Effector memory CD8-positive, alpha-beta T cell (primary cell): Measurements from ENCODE around the gene LAG3.

Experiments
- ATAC-seq: fragments of 150-1000 bp; cut with Tn5 transposase; replicated peaks from 2 replicates; pipeline ENCODE4 v1.10.0; 2021; ENCODE audit warnings: mild to moderate bottlenecking, moderate library complexity
- DNase-seq, 3 experiments: peaks; one replicate each; pipeline ENCODE4 v3.0.0; 2021
- H3K27ac Mint-ChIP-seq, 2 donors: one replicate each; pipeline ENCODE4 v1.8.0; 2022; ENCODE audit warnings: mild to moderate bottlenecking in 2 of 2, mixed read lengths in 2 of 2, moderate library complexity in 2 of 2
- H3K27me3 Mint-ChIP-seq, 2 donors: one replicate each; pipeline ENCODE4 v1.8.0; 2022; ENCODE audit warnings: mixed read lengths in 2 of 2
- H3K36me3 Mint-ChIP-seq: one replicate; pipeline ENCODE4 v1.8.0; 2022; ENCODE audit warnings: mild to moderate bottlenecking, moderate library complexity, mixed read lengths; ENCODE audit not compliant: insufficient read depth
- H3K4me1 Mint-ChIP-seq, 2 donors: one replicate each; pipeline ENCODE4 v1.8.0; 2022; ENCODE audit warnings: low read depth in 2 of 2, mixed read lengths in 2 of 2
- H3K4me3 Mint-ChIP-seq, 2 donors: one replicate each; pipeline ENCODE4 v1.8.0; 2022; ENCODE audit warnings: mild to moderate bottlenecking in 2 of 2, mixed read lengths in 2 of 2, moderate library complexity in 2 of 2
- H3K9me3 Mint-ChIP-seq, 2 donors: one replicate each; pipeline ENCODE4 v1.8.0; 2022; ENCODE audit warnings: mixed read lengths in 2 of 2

LAG3 gene

DNA sequence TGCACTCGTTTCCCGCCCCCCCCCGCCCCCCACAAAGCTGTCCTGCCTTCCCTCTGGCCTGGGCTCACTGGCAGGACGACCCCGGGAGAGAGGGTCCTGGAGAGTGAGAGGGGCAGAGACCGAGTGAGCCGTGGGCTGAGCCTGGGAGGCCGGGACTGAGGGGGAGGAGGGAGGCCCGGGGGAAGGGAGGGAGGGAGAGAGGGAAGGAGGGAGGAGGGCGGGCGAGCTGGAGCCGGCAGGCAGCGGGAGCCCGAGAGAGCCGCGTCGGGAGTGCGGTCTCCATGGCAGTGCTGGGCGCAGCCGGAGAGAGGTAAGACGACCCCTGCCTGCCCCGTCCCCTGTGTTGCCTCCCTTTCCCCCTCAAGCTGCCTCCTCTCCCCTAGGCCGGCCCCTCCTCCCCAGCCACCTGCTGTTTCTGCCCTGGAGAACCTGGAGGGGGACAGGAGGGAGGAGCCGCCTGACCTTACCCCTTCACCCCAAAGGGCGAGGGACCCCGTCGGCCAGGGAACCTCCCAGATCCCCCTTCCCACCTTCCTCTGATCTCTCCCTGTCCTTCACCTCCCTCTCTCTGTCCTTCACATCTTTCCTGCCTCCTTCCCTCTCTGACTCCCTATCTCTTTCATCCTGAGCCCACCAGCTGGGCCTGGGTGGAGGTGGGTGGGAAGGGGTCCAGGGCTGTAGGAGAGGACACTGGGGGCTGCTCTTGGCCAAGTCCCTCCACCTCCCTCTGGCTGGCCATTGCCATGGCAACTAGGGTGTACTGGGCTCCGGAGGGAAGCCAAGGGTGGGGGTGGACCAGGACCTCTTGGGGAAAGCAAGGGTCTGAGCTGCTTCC, 49.5 kb downstream of the LAG3 start, which contains the start of gene GPR162:
Gene GPR162, plus strand, starts transcription at position 231 of the 835 bp plus-strand sequence. CDS start 2,078 bp downstream, outside the sequence.
- Mint-ChIP-seq H3K9me3 (no peaks in the 10 kb centered on the region), H3K27me3 (peaks cover 59 to 67% of the 10 kb centered on the region in 2 donors), H3K27ac (no peak within 1 kb of the TSS), H3K4me3 (peak within 1 kb of the TSS; percentile 53 to 58), H3K36me3 (no peaks in the 10 kb centered on the region), H3K4me1 (peaks cover 8 to 16% of the 10 kb centered on the region in 2 donors)
- DNase-seq = no peak
- ATAC-seq = no peak

- Mint-ChIP-seq H3K4me1 (peaks cover 13 to 21% of the 10 kb centered on the region in 2 donors), H3K27ac (peak overlapping the region in 1 of 2 donors; percentile 7), H3K27me3 (peaks cover 67 to 75% of the 10 kb centered on the region in 2 donors), H3K4me3 (peak overlapping the region; percentile 51 to 58), H3K9me3 (no peaks in the 10 kb centered on the region), H3K36me3 (no peaks in the 10 kb centered on the region)
- ATAC-seq (no peak), DNase-seq (no peak)
These were observed 50.3 kb downstream of the LAG3 start for GRCh38 chr12:6822426-6823135.

GRCh38 chr12:6823182-6824084, 51.1 kb downstream of the LAG3 start:
- Mint-ChIP-seq H3K4me1 (peaks cover 16 to 25% of the 10 kb centered on the region in 2 donors), H3K36me3 (no peaks in the 10 kb centered on the region), H3K9me3 (no peaks in the 10 kb centered on the region), H3K27me3 (peaks cover 73 to 84% of the 10 kb centered on the region in 2 donors), H3K4me3 (no peak overlapping the region), H3K27ac (peak overlapping the region in 1 of 2 donors; percentile 7)
- DNase-seq = no peak
- ATAC-seq = no peak

DNA sequence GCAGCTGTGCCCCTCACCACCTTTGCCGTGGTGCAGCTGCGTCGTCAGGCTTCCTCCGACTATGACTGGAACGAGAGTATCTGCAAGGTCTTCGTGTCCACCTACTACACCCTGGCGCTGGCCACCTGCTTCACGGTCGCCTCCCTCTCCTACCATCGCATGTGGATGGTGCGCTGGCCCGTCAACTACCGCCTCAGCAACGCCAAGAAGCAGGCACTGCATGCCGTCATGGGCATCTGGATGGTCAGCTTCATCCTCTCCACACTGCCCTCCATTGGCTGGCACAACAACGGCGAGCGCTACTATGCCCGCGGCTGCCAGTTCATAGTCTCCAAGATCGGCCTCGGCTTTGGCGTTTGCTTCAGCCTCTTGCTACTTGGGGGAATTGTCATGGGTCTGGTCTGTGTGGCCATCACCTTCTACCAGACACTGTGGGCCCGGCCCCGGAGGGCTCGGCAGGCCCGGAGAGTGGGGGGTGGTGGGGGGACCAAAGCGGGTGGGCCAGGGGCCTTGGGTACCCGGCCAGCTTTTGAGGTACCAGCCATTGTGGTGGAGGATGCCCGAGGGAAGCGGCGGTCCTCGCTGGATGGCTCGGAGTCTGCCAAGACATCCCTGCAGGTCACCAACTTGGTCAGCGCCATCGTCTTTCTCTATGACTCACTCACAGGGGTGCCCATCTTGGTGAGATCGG, 51.9 kb downstream of the LAG3 start:
- peaks cover 1% of the 10 kb centered on the region for H3K36me3 Mint-ChIP-seq
- peaks cover 21 to 30% of the 10 kb centered on the region in 2 donors for H3K4me1 Mint-ChIP-seq
- no peak overlapping the region for H3K27ac Mint-ChIP-seq
- DNase-seq (no peak), ATAC-seq (no peak)
- peaks cover 77 to 91% of the 10 kb centered on the region in 2 donors for H3K27me3 Mint-ChIP-seq
- no peaks in the 10 kb centered on the region for H3K9me3 Mint-ChIP-seq
- no peak overlapping the region for H3K4me3 Mint-ChIP-seq

GRCh38 chr12:6824901-6825381, 52.6 kb downstream of the LAG3 start:
- Mint-ChIP-seq H3K27me3 (peaks cover 80 to 96% of the 10 kb centered on the region in 2 donors), H3K4me1 (peaks cover 24 to 34% of the 10 kb centered on the region in 2 donors)

DNA sequence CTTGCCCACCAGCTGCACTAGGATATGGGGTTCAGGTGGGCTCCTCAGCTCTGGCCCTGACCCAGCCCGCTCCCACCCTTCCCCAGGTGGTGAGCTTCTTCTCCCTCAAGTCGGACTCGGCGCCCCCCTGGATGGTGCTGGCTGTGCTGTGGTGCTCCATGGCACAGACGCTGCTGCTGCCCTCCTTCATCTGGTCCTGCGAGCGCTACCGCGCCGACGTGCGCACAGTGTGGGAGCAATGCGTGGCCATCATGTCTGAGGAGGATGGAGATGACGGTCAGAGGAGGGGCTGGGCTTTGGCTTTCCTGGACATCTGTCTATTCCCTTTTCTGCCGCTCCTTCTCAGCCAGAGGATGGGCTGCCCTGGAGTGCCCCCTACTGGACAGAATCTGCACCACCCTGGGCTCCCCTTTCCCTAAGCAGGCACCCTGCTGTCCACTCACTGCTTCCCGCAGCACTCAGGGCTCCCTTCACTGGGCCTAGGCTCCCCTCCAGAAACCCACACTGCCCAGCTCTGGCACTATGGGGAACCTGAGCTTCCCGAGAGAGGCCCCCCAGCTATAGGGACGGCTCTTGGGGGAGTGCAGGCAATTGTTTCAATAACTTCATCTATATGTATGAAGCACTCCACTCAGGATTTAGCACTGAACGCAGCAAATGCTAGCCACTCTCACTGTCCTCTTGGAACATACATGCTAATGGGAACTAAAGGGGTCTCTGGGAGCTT, 53.2 kb downstream of the LAG3 start:
- peaks cover 5% of the 10 kb centered on the region for H3K36me3 Mint-ChIP-seq
- peaks cover 27 to 34% of the 10 kb centered on the region in 2 donors for H3K4me1 Mint-ChIP-seq
- peak; percentile 76 to 80 (median 77) for DNase-seq
- H3K27me3 Mint-ChIP-seq = peaks cover 79 to 97% of the 10 kb centered on the region in 2 donors
- no peaks in the 10 kb centered on the region for H3K9me3 Mint-ChIP-seq
- H3K27ac Mint-ChIP-seq = no peak overlapping the region
- ATAC-seq = peak; percentile 57
- H3K4me3 Mint-ChIP-seq = no peak overlapping the region

More at GRCh38 chr12:6824901-6825381, 52.6 kb downstream of the LAG3 start:
- Mint-ChIP-seq H3K4me3 (no peak overlapping the region), H3K9me3 (no peaks in the 10 kb centered on the region), H3K36me3 (peaks cover 5% of the 10 kb centered on the region), H3K27ac (no peak overlapping the region)
- ATAC-seq = no peak
- DNase-seq = no peak

- ATAC-seq (no peak), DNase-seq (no peak)
- no peak overlapping the region for H3K27ac Mint-ChIP-seq
- peaks cover 27 to 30% of the 10 kb centered on the region in 2 donors for H3K4me1 Mint-ChIP-seq
- H3K36me3 Mint-ChIP-seq = peaks cover 5% of the 10 kb centered on the region
- H3K9me3 Mint-ChIP-seq = no peaks in the 10 kb centered on the region
- peak overlapping the region in 1 of 2 donors; percentile 72 for H3K4me3 Mint-ChIP-seq
- H3K27me3 Mint-ChIP-seq = peaks cover 73 to 97% of the 10 kb centered on the region in 2 donors
These were observed 53.9 kb downstream of the LAG3 start for GRCh38 chr12:6826125-6826733.

- Mint-ChIP-seq H3K9me3 (no peaks in the 10 kb centered on the region), H3K4me1 (peaks cover 26% of the 10 kb centered on the region in 2 donors), H3K27ac (no peak overlapping the region), H3K27me3 (peaks cover 69 to 97% of the 10 kb centered on the region in 2 donors), H3K36me3 (peaks cover 5% of the 10 kb centered on the region), H3K4me3 (peak overlapping the region; percentile 72 to 88)
- no peak for DNase-seq
- ATAC-seq = no peak
These were observed 54.6 kb downstream of the LAG3 start for GRCh38 chr12:6826734-6827436.

DNA sequence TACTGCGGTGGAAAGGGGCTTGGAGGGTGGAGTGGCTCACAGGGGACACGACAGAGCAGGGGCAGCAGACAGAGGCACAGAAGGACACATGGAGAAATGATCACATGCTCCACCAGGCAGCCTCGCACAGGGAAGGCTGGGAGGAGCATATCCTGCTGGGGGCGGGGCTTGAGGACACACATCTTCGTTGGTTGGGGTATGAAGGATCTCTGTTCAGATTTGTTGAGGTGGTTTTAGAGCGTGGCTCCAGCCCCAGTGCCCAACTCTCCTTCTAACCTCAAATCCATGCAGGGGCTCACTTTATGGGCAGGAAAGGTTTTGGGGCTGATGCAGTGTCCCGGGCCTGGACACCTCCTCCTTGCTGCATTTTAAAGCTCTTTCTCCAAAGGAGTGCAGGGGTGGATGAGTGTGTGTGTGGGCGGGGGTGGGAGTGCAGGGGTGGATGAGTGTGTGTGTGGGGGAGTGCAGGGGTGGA, 55.2 kb downstream of the LAG3 start:
- peaks cover 5% of the 10 kb centered on the region for H3K36me3 Mint-ChIP-seq
- DNase-seq = no peak
- ATAC-seq = no peak

More for the DNA sequence above, 55.2 kb downstream of the LAG3 start:
- H3K27ac Mint-ChIP-seq = no peak overlapping the region
- H3K4me3 Mint-ChIP-seq = peak overlapping the region; percentile 72 to 88
- peaks cover 63 to 92% of the 10 kb centered on the region in 2 donors for H3K27me3 Mint-ChIP-seq
- H3K9me3 Mint-ChIP-seq = no peaks in the 10 kb centered on the region
- peaks cover 23 to 24% of the 10 kb centered on the region in 2 donors for H3K4me1 Mint-ChIP-seq
